Measurements from ENCODE around the gene SRPK1.

SRPK1 gene

DNA sequence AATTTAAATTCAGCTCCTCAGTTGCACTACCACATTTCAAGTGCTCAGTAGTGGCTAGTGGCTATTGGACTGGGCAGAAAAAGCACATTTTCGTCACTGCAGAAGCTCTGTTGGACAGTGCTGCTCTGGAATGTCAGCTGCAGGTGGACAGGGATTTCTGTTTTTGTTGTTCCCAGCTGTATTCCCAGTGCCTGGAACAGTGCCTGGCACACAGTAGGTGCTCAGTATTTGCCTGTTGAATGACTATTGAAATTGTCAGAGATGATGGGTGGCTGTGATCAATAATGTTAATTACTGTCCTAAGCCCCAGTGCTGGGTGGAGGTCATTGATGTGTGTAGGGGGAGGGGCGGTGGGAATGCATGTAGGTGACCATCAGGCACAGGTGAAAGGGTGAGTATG lies 134.6 kb downstream of the SRPK1 start:
- no peak overlapping the region for H3K4me3 ChIP-seq (ENCODE audit: low read length)
- H3K27me3 ChIP-seq (ENCODE audit: control insufficient read depth, insufficient read depth, low read length), result no peaks in the 10 kb centered on the region
- H3K9me3 ChIP-seq (ENCODE audit: control insufficient read depth, insufficient read depth, low read length), result no peaks in the 10 kb centered on the region
- H3K27ac ChIP-seq (ENCODE audit: low read length), result no peak overlapping the region
- no CpG with 5 or more reads among the region's 2 CpGs for WGBS (ENCODE audit: insufficient coverage, insufficient read length)
- DNase-seq (ENCODE audit: low read depth, low spot score), result no peak
- no peaks in the 10 kb centered on the region for H3K4me1 ChIP-seq (ENCODE audit: control insufficient read depth, insufficient read depth, low read length)
- H3K36me3 ChIP-seq (ENCODE audit: control insufficient read depth, insufficient read depth, low read length), result no peaks in the 10 kb centered on the region

DNA sequence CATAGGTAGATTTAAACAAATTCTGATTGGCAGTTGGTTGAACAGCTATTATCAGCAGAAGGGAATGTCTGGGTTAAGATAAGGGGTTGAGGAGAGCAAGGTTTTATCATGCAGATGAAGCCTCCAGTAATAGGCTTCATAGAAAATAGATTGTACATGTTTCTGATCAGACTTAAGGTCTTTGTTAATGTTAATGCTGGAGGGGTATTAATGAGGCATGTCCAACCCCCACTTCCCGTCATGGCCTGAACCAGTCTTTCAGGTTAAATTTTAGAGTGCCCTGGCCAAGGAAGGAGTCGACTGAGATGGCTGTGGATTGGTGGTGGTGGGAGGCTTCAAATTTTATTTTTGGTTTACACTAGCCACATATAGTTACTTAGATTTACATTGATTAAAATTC lies 136.7 kb downstream of the SRPK1 start:
- no peak for DNase-seq (ENCODE audit: low read depth, low spot score)
- no peaks in the 10 kb centered on the region for H3K9me3 ChIP-seq (ENCODE audit: control insufficient read depth, insufficient read depth, low read length)
- H3K27ac ChIP-seq (ENCODE audit: low read length), result no peak overlapping the region
- H3K27me3 ChIP-seq (ENCODE audit: control insufficient read depth, insufficient read depth, low read length), result no peaks in the 10 kb centered on the region
- no CpG with 5 or more reads among the region's 2 CpGs for WGBS (ENCODE audit: insufficient coverage, insufficient read length)
- no peak overlapping the region for H3K4me3 ChIP-seq (ENCODE audit: low read length)
- no peaks in the 10 kb centered on the region for H3K36me3 ChIP-seq (ENCODE audit: control insufficient read depth, insufficient read depth, low read length)
- H3K4me1 ChIP-seq (ENCODE audit: control insufficient read depth, insufficient read depth, low read length), result no peaks in the 10 kb centered on the region
